ENCODE results near the gene FXN. TPM values are rescaled to one million over a fixed set of nuclear protein-coding genes. Genes with fewer than 3 reads are reported as not detected.

FXN gene
- polyA plus RNA-seq, 3 donors, result 9.1 to 27.3 (median 15.9) TPM

DNA sequence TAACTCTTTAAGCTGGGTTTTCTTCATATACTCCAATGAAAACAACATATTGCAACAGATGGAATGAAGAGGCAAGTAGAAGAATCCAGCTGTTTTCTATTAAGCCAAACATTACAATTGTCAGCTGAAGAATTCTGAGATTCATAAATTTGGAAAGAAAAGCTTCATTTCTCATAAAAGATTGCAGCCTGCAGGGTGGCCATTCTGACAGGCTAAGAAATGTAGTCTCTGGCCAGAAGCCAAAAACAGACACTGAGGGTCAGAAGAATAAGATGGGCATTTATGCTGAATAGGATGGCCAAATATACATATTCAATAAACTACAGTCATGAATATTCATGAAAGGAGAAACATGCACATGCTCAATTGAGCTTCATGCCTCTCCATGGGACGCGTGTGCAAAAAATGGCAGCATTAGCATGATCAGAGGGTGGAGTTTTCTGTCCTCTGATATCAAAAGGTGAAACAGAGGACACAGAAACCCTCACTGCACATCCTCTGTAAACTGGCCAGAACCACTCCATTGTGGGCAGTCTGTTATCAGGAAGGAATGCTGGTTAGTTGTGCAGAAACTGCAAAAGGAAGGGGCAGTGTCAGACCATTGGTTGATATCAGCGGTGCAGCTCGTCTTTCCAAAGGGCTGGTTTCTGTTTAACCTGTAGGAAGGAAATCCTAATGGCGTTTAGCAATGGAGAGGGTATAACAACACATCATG, 50.2 kb downstream of the FXN start:
- 72% methylated on average over 3 of the region's 5 CpGs for WGBS (ENCODE audit: insufficient coverage)
- H3K27ac ChIP-seq (ENCODE audit: low read depth in 1 of 2, low read length in 2 of 2), result no peak overlapping the region
- H3K27me3 ChIP-seq (ENCODE audit: control insufficient read depth in 2 of 2, insufficient read depth in 2 of 2, low read length in 2 of 2), result no peaks in the 10 kb centered on the region
- no peaks in the 10 kb centered on the region for H3K4me1 Mint-ChIP-seq
- H3K27ac Mint-ChIP-seq, result no peak overlapping the region
- no peaks in the 10 kb centered on the region for H4K20me1 ChIP-seq (ENCODE audit: insufficient read depth, low read length)
- H3K9me3 ChIP-seq (replicated peaks in 1 of 2; ENCODE audit: control insufficient read depth in 1 of 2, insufficient read depth in 1 of 2, low read length in 2 of 2), result no peaks in the 10 kb centered on the region
- H3K36me3 ChIP-seq (replicated peaks in 1 of 2; ENCODE audit: control insufficient read depth in 1 of 2, insufficient read depth in 2 of 2, low read length in 2 of 2), result no peaks in the 10 kb centered on the region
- H3K4me2 ChIP-seq (replicated peaks; ENCODE audit: extremely low read depth, low read length, poor library complexity, severe bottlenecking), result no peak overlapping the region
- H3K36me3 Mint-ChIP-seq, result no peaks in the 10 kb centered on the region
- TF ChIP-seq, protein P1, sequence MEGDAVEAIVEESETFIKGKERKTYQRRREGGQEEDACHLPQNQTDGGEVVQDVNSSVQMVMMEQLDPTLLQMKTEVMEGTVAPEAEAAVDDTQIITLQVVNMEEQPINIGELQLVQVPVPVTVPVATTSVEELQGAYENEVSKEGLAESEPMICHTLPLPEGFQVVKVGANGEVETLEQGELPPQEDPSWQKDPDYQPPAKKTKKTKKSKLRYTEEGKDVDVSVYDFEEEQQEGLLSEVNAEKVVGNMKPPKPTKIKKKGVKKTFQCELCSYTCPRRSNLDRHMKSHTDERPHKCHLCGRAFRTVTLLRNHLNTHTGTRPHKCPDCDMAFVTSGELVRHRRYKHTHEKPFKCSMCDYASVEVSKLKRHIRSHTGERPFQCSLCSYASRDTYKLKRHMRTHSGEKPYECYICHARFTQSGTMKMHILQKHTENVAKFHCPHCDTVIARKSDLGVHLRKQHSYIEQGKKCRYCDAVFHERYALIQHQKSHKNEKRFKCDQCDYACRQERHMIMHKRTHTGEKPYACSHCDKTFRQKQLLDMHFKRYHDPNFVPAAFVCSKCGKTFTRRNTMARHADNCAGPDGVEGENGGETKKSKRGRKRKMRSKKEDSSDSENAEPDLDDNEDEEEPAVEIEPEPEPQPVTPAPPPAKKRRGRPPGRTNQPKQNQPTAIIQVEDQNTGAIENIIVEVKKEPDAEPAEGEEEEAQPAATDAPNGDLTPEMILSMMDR (IDR thresholded peaks at IDR 0.05), result no peak
- H3K4me1 ChIP-seq (ENCODE audit: control insufficient read depth in 1 of 2, insufficient read depth in 2 of 2, low read length in 2 of 2), result no peaks in the 10 kb centered on the region
- peaks cover 0 to 4% (median 0%) of the 10 kb centered on the region in 7 donors for H3K9me3 Mint-ChIP-seq
- DNase-seq, result no peak
- H3K4me3 Mint-ChIP-seq, result no peak overlapping the region
- intact Hi-C loops (cut with micrococcal nuclease), result no loop called here
- H3K4me3 ChIP-seq (replicated peaks in 1 of 3; ENCODE audit: low read depth in 2 of 3, low read length in 3 of 3), result no peak overlapping the region
- H3K79me2 ChIP-seq (ENCODE audit: insufficient read depth, low read length), result no peaks in the 10 kb centered on the region
- H3K27me3 Mint-ChIP-seq (ENCODE audit: low read depth in 3 of 3), result peaks cover 0 to 2% (median 1%) of the 10 kb centered on the region in 3 donors
- H3K9ac ChIP-seq (ENCODE audit: insufficient read depth, low read length, poor library complexity, severe bottlenecking), result no peak overlapping the region
- H2AFZ ChIP-seq (ENCODE audit: insufficient read depth, low read depth, low read length, poor library complexity, severe bottlenecking), result no peak overlapping the region

DNA sequence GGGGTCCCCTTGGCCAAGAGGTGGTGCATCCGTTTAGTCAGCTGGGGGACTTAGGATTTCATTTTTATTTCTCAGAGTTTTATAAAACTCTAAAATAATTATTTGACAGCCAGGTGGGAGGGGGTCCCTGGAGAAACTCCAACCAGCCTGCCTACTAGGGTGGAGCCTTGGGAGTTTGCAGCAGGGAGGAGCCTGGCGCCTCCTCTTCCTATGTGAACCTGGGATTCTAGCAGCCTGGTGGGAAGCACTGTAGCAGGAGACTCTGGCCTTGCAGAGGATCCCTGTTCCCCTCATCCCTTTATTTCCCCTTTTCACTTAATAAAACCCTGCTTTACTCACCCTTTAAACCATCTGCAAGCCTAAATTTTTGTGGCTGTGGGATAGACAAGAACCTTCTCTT, 50.8 kb downstream of the FXN start:
- no peak overlapping the region for H3K4me3 Mint-ChIP-seq
- H3K79me2 ChIP-seq (ENCODE audit: insufficient read depth, low read length), result no peaks in the 10 kb centered on the region
- H3K27me3 Mint-ChIP-seq (ENCODE audit: low read depth in 3 of 3), result peaks cover 0 to 2% (median 1%) of the 10 kb centered on the region in 3 donors
- H3K9ac ChIP-seq (ENCODE audit: insufficient read depth, low read length, poor library complexity, severe bottlenecking), result no peak overlapping the region
- no peaks in the 10 kb centered on the region for H3K4me1 ChIP-seq (ENCODE audit: control insufficient read depth in 1 of 2, insufficient read depth in 2 of 2, low read length in 2 of 2)
- H3K9me3 Mint-ChIP-seq, result peaks cover 0 to 4% (median 0%) of the 10 kb centered on the region in 7 donors
- H3K36me3 Mint-ChIP-seq, result no peaks in the 10 kb centered on the region
- no peaks in the 10 kb centered on the region for H3K9me3 ChIP-seq (replicated peaks in 1 of 2; ENCODE audit: control insufficient read depth in 1 of 2, insufficient read depth in 1 of 2, low read length in 2 of 2)
- H4K20me1 ChIP-seq (ENCODE audit: insufficient read depth, low read length), result no peaks in the 10 kb centered on the region
- no peaks in the 10 kb centered on the region for H3K36me3 ChIP-seq (replicated peaks in 1 of 2; ENCODE audit: control insufficient read depth in 1 of 2, insufficient read depth in 2 of 2, low read length in 2 of 2)
- no peak overlapping the region for H3K4me2 ChIP-seq (replicated peaks; ENCODE audit: extremely low read depth, low read length, poor library complexity, severe bottlenecking)
- no peak overlapping the region for H2AFZ ChIP-seq (ENCODE audit: insufficient read depth, low read depth, low read length, poor library complexity, severe bottlenecking)
- H3K4me1 Mint-ChIP-seq, result no peaks in the 10 kb centered on the region
- DNase-seq, result no peak
- H3K27ac ChIP-seq (ENCODE audit: low read depth in 1 of 2, low read length in 2 of 2), result no peak overlapping the region
- no CpG with 5 or more reads among the region's 2 CpGs for WGBS (ENCODE audit: insufficient coverage)
- TF ChIP-seq, protein P1 (IDR thresholded peaks at IDR 0.05), result no peak
- intact Hi-C loops (cut with micrococcal nuclease), result no loop called here
- no peak overlapping the region for H3K4me3 ChIP-seq (replicated peaks in 1 of 3; ENCODE audit: low read depth in 2 of 3, low read length in 3 of 3)
- H3K27me3 ChIP-seq (ENCODE audit: control insufficient read depth in 2 of 2, insufficient read depth in 2 of 2, low read length in 2 of 2), result no peaks in the 10 kb centered on the region
- no peak overlapping the region for H3K27ac Mint-ChIP-seq
